ENCODE measurements around the gene LIAS.

DNA sequence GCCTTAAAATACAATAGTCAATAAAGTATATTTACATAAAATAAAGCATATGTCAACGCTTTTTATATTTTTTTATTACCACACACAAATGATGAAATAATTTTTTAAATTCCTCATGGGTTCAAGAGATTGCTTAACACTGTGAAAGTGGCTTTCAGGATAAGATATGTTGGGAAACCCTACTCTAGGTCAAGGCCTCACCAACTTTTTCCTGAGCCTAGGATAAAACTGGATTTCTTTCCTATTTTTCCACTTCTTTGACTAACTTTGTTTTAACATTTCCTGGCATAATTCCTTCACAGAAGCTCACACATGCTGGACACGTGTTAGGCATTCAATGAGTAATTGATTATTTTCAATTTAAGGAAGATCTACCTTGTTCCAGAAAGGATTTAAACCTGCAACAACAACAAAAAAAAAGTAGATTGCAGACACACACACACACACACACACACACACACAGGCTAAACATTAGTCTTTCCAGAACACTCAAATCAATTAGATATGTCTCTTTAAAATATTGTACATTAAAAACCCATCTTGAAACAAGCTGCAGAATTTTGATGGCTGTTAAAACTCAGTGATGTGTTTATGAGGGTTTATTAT, 43.1 kb upstream of the LIAS start:
- TF ChIP-seq, protein P1, sequence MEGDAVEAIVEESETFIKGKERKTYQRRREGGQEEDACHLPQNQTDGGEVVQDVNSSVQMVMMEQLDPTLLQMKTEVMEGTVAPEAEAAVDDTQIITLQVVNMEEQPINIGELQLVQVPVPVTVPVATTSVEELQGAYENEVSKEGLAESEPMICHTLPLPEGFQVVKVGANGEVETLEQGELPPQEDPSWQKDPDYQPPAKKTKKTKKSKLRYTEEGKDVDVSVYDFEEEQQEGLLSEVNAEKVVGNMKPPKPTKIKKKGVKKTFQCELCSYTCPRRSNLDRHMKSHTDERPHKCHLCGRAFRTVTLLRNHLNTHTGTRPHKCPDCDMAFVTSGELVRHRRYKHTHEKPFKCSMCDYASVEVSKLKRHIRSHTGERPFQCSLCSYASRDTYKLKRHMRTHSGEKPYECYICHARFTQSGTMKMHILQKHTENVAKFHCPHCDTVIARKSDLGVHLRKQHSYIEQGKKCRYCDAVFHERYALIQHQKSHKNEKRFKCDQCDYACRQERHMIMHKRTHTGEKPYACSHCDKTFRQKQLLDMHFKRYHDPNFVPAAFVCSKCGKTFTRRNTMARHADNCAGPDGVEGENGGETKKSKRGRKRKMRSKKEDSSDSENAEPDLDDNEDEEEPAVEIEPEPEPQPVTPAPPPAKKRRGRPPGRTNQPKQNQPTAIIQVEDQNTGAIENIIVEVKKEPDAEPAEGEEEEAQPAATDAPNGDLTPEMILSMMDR (IDR thresholded peaks at IDR 0.05 in 2 of 3, conservative IDR thresholded peaks at IDR 0.05 in 1 of 3; ENCODE audit: borderline replicate concordance in 1 of 3, insufficient read depth in 1 of 3, low read depth in 2 of 3, low read length in 2 of 3) = no peak
- TF ChIP-seq RAD21 (IDR thresholded peaks at IDR 0.05; ENCODE audit: low read depth) = no peak
- TF ChIP-seq POLR2A (IDR thresholded peaks at IDR 0.05; ENCODE audit: borderline replicate concordance, extremely low read depth, insufficient read depth, insufficient read length) = no peak
- no peak for TF ChIP-seq ZBTB33 (IDR thresholded peaks at IDR 0.05; ENCODE audit: extremely low read depth, insufficient replicate concordance, low read length)
- TF ChIP-seq EZH2phosphoT487 (IDR thresholded peaks at IDR 0.05; ENCODE audit: borderline replicate concordance) = no peak
- no peak for TF ChIP-seq ZNF274 (IDR thresholded peaks at IDR 0.05; ENCODE audit: low read depth, low read length)
- TF ChIP-seq EZH2 (IDR thresholded peaks at IDR 0.05) = no peak
- no peak for TF ChIP-seq REST (IDR thresholded peaks at IDR 0.05; ENCODE audit: low read depth)
- no peak for TF ChIP-seq MAX (IDR thresholded peaks at IDR 0.05)
- no peak for TF ChIP-seq FOSL1 (IDR thresholded peaks at IDR 0.05; ENCODE audit: low read depth)
- TF ChIP-seq TCF7L2 (IDR thresholded peaks at IDR 0.05; ENCODE audit: borderline replicate concordance, extremely low read depth, insufficient read depth, insufficient read length) = no peak
